ENCODE data around the gene TEX19.
A peak's percentile ranks its signal among the peaks of the same experiment; 100 is the strongest.

The TEX19 gene

GRCh38 chr17:82412535-82413520 is 53.8 kb downstream of the TEX19 start:
- DNase-seq = peak; percentile 46
